Measurements from ENCODE around the gene LRRC27.

DNA sequence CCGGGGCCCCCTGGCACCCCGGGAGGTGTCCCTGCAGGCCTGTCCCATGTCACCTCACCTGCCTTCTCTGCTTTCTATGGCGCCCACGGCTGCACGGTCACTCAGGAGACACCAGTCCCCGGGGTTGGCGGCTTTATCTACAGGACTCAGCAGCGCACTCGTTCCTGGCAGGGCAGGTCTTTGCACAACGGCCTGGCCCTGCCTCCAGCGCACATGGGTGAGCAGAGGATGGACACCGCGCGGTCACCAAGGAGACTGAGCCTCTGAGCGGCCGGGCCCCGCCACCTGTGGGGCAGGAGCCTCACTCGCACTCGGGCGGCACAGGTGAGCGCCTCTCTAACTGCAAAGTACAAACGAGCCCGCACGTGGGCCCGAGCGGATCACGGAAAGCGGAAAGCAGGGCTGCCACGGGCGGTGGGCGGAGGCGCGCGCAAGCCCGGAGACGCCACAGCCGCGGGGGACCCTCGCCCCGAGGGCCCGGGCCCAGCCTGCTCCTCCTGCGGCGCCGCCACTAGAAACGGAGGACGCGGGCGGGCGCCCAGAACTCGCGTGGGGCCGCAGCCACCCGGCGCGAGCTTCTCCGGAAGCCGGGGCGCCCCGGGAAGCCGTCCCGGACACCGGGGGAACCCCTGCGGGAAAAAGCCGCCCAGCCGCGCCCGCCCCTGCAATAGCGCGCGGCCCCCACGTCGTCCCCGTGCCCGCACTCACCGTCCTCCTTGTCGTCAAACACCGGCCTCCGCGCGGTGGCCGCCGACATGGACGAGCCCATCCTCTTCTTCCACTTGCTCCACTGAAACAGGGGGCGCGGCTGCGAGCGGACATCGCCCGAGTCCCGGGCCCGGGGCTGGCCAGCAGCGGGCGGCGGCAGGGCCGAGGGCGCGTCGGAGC, 24.9 kb upstream of the LRRC27 start:
- no peak for TF ChIP-seq POLR2A (IDR thresholded peaks at IDR 0.05; ENCODE audit: low read length)
- no peak for TF ChIP-seq GATA1 (IDR thresholded peaks at IDR 0.05; ENCODE audit: low read depth, low read length)

Data from erythroblast (primary cell).